Mammary epithelial cell (primary cell): ENCODE measurements around the gene ADGRB3.

Source experiments
- EZH2 ChIP-seq: IDR thresholded peaks from 2 replicates; pipeline ENCODE4 v1.6.1; 2012; ENCODE audit warnings: low read length, inconsistent platforms, borderline replicate concordance
- TF ChIP-seq, protein P1 (sequence below), 2 donors: IDR thresholded peaks in 1 of 2; conservative IDR thresholded peaks in 1 of 2; 2 replicates each; pipeline ENCODE4 v1.5.1; 2011 to 2012; ENCODE audit warnings: inconsistent platforms in 2 of 2, low read length in 2 of 2, mild to moderate bottlenecking in 2 of 2, control low read depth in 1 of 2, low read depth in 1 of 2; ENCODE audit not compliant: insufficient read depth in 1 of 2; ENCODE audit errors: extremely low read depth in 1 of 2

DNA sequence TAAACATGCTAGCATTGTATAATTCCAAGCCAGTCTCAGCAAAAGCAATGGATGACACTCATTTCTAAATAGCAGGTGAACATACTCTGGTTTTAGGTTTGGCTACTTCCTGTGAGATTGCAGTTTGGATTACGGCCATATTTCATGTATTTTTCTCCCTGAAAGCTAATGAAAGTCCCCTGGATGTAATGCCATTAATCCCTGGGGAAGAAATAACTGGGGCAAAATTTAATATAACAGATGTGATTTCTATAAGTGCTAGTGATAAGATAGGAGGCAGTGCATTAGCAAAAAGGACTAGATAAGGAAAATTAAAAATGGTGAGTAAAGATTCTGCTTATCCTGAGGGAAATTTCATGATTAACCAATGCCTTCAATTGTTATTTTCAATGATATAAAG is 238.2 kb downstream of the ADGRB3 start:
- TF ChIP-seq, protein P1, sequence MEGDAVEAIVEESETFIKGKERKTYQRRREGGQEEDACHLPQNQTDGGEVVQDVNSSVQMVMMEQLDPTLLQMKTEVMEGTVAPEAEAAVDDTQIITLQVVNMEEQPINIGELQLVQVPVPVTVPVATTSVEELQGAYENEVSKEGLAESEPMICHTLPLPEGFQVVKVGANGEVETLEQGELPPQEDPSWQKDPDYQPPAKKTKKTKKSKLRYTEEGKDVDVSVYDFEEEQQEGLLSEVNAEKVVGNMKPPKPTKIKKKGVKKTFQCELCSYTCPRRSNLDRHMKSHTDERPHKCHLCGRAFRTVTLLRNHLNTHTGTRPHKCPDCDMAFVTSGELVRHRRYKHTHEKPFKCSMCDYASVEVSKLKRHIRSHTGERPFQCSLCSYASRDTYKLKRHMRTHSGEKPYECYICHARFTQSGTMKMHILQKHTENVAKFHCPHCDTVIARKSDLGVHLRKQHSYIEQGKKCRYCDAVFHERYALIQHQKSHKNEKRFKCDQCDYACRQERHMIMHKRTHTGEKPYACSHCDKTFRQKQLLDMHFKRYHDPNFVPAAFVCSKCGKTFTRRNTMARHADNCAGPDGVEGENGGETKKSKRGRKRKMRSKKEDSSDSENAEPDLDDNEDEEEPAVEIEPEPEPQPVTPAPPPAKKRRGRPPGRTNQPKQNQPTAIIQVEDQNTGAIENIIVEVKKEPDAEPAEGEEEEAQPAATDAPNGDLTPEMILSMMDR (conservative IDR thresholded peaks at IDR 0.05 in 1 of 2, IDR thresholded peaks at IDR 0.05 in 1 of 2; ENCODE audit: extremely low read depth in 1 of 2, insufficient read depth in 1 of 2, low read depth in 1 of 2, low read length in 2 of 2), result no peak
- no peak for TF ChIP-seq EZH2
